Spleen (tissue), 7 donors: Measurements from ENCODE around the gene PLCB1.

Source experiments
- POLR2A ChIP-seq, 3 donors: fragments of 450-650 bp; IDR thresholded peaks; one replicate each; pipeline ENCODE4 v1.5.1; 2017; ENCODE audit warnings: antibody characterized with exemption in 3 of 3, mild to moderate bottlenecking in 1 of 3
- POLR2AphosphoS5 ChIP-seq, 3 donors: sonication (generic); formaldehyde crosslinking; IDR thresholded peaks; one replicate each; pipeline ENCODE4 v1.5.1; 2017; ENCODE audit warnings: antibody characterized with exemption in 3 of 3
- TF ChIP-seq, protein P1 (sequence below), 11 experiments: fragments of 200-600 bp in 7 of 11; fragments of 450-650 bp in 4 of 11; sonication (generic) in 4 of 11; IDR thresholded peaks in 8 of 11; conservative IDR thresholded peaks in 3 of 11; 1 replicate in 7 of 11; 2 replicates in 4 of 11; pipeline versions ENCODE4 v1.4.0 to v1.8.0; 2016 to 2021; ENCODE audit warnings: antibody characterized with exemption in 11 of 11, inconsistent platforms in 4 of 11, mild to moderate bottlenecking in 1 of 11
- donor health status: DM: no; HTN: no; CAD: no; lungs with moderate emphysema.
- donor health status: DM: no; HTN: no; CAD: no.
- donor health status: DM: no; HTN: no; CAD: no.

GRCh38 chr20:8121666-8122065 is 10.4 kb upstream of the PLCB1 start:
- TF ChIP-seq, protein P1, sequence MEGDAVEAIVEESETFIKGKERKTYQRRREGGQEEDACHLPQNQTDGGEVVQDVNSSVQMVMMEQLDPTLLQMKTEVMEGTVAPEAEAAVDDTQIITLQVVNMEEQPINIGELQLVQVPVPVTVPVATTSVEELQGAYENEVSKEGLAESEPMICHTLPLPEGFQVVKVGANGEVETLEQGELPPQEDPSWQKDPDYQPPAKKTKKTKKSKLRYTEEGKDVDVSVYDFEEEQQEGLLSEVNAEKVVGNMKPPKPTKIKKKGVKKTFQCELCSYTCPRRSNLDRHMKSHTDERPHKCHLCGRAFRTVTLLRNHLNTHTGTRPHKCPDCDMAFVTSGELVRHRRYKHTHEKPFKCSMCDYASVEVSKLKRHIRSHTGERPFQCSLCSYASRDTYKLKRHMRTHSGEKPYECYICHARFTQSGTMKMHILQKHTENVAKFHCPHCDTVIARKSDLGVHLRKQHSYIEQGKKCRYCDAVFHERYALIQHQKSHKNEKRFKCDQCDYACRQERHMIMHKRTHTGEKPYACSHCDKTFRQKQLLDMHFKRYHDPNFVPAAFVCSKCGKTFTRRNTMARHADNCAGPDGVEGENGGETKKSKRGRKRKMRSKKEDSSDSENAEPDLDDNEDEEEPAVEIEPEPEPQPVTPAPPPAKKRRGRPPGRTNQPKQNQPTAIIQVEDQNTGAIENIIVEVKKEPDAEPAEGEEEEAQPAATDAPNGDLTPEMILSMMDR (IDR thresholded peaks at IDR 0.05 in 8 of 11, conservative IDR thresholded peaks at IDR 0.05 in 3 of 11), result no peak
- no peak for TF ChIP-seq POLR2AphosphoS5 (IDR thresholded peaks at IDR 0.05)
- TF ChIP-seq POLR2A (IDR thresholded peaks at IDR 0.05), result no peak
